PC-9 (cell line): Measurements from ENCODE around the gene STH. TPM values are rescaled to one million over a fixed set of nuclear protein-coding genes. Genes with fewer than 3 reads are reported as not detected.

Source experiments
- BruUV-seq: library from RNA; stranded (reverse); fragments of 400-500 nt; replicated peaks from 2 replicates; lab custom pipeline; 2021; lab: Mats Ljungman, UMichigan
- CTCF ChIA-PET: fragments of 300-600 bp; sonication (Branson Sonifier 250); formaldehyde crosslinking; loops from one replicate; lab custom pipeline; 2022; ENCODE audit warnings: antibody characterized with exemption; lab: Charles Lee
- POLR2A ChIA-PET: fragments of 300-600 bp; sonication (Branson Sonifier 250); formaldehyde crosslinking; loops from one replicate; lab custom pipeline; 2022; ENCODE audit warnings: antibody characterized with exemption; ENCODE audit not compliant: unreplicated experiment; lab: Charles Lee
- DNase-seq, 2 experiments: peaks; one replicate each; pipeline versions ENCODE4 v3.0.0 to v3.0.0-alpha.2; 2015 to 2022; ENCODE audit warnings: mixed read lengths in 1 of 2
- H2AFZ ChIP-seq: fragments of 200-600 bp; sonication (generic); 2 replicates; pipeline ENCODE4 v1.8.1; 2017; ENCODE audit warnings: antibody characterized with exemption
- H3F3A ChIP-seq: fragments of 200-600 bp; sonication (generic); 2 replicates; pipeline ENCODE4 v1.8.1; 2017; ENCODE audit warnings: antibody characterized with exemption, mild to moderate bottlenecking, low read depth; ENCODE audit not compliant: insufficient read depth
- H3K27ac ChIP-seq: fragments of 200-600 bp; sonication (generic); 2 replicates; pipeline ENCODE4 v1.6.1; 2016; ENCODE audit warnings: mixed run types
- H3K27me3 ChIP-seq: fragments of 200-600 bp; sonication (generic); 2 replicates; pipeline ENCODE4 v1.6.1; 2016; ENCODE audit warnings: low read depth, mixed run types; ENCODE audit not compliant: insufficient read depth
- H3K36me3 ChIP-seq: fragments of 200-600 bp; sonication (generic); 2 replicates; pipeline ENCODE4 v1.6.1; 2016; ENCODE audit warnings: low read depth, mixed run types
- H3K4me1 ChIP-seq: fragments of 200-600 bp; sonication (generic); replicated peaks from 2 replicates; pipeline ENCODE4 v1.6.1; 2016; ENCODE audit warnings: mixed run types; ENCODE audit not compliant: insufficient read depth
- H3K4me2 ChIP-seq: fragments of 200-600 bp; sonication (generic); 2 replicates; pipeline ENCODE4 v1.6.1; 2017; ENCODE audit warnings: mixed run types
- H3K4me3 ChIP-seq: fragments of 200-600 bp; sonication (generic); 2 replicates; pipeline ENCODE4 v1.6.1; 2016; ENCODE audit warnings: mixed run types
- H3K79me2 ChIP-seq: fragments of 200-600 bp; sonication (generic); 2 replicates; pipeline ENCODE4 v1.6.1; 2017; ENCODE audit warnings: low read depth, mixed run types
- H3K9me2 ChIP-seq: fragments of 200-600 bp; sonication (generic); 2 replicates; pipeline ENCODE4 v1.8.1; 2017; ENCODE audit warnings: mild to moderate bottlenecking; ENCODE audit not compliant: insufficient read depth
- H3K9me3 ChIP-seq: fragments of 200-600 bp; sonication (generic); 2 replicates; pipeline ENCODE4 v1.8.1; 2016; ENCODE audit warnings: low read depth; ENCODE audit not compliant: insufficient read depth
- H4K20me1 ChIP-seq: fragments of 200-600 bp; sonication (generic); 2 replicates; pipeline ENCODE4 v1.8.1; 2017; ENCODE audit not compliant: insufficient read depth
- EZH2 ChIP-seq: fragments of 200-600 bp; sonication (generic); IDR thresholded peaks from 2 replicates; pipeline ENCODE4 v1.8.0; 2017; ENCODE audit warnings: antibody characterized with exemption, low read depth
- intact Hi-C: fragments of 100-400 bp; cut with micrococcal nuclease; formaldehyde crosslinking; loops from one replicate; pipeline ENCODE4 v1.10.0; 2022; ENCODE audit not compliant: unreplicated experiment
- total RNA-seq: library from RNA; stranded (reverse); gene quantifications from 2 replicates; pipeline ENCODE4 v1.2.3, GENCODE V29; 2021
- TF ChIP-seq, protein P1 (sequence below): fragments of 200-600 bp; sonication (generic); conservative IDR thresholded peaks from 2 replicates; pipeline ENCODE4 v1.6.1; 2017; ENCODE audit warnings: mixed run types, antibody characterized with exemption, mild to moderate bottlenecking, moderate library complexity

STH gene
- total RNA-seq, 1 experiment from 2014 or later = not detected

DNA sequence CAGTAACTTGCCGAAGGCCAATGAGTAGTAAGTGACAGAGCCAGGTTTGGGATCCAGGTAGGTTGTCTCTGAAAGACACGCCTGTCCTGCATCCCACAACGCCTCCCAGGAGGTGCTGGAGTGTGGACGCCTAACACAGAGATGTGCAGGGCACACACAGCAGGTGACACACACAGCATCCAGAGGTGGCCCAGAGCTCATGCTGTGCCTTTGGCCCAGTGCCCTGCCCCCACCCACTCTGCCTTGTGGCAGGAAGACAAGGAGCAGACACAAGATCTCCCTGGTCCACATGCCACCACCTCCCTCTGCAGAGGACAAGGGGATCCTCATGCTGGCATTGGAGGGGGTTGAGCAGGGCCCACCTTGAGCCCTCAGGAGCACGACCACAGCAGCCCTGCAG lies 14.7 kb upstream of the STH start:
- H4K20me1 ChIP-seq = no peaks in the 10 kb centered on the region
- POLR2A ChIA-PET = no interaction called here
- peaks cover 46% of the 10 kb centered on the region; the same call in 1 of the 2 replicates for H3K27me3 ChIP-seq
- H3K4me3 ChIP-seq = no peak overlapping the region
- no peak overlapping the region for H3K27ac ChIP-seq
- H3K9me3 ChIP-seq = no peaks in the 10 kb centered on the region
- no peaks in the 10 kb centered on the region for H3K9me2 ChIP-seq
- H3K4me1 ChIP-seq = no peaks in the 10 kb centered on the region
- no peak for DNase-seq
- H3K4me2 ChIP-seq = no peak overlapping the region
- no peaks in the 10 kb centered on the region for H3K79me2 ChIP-seq
- H3F3A ChIP-seq = no peaks in the 10 kb centered on the region
- intact Hi-C loops = no loop called here
- no peaks in the 10 kb centered on the region for H3K36me3 ChIP-seq
- CTCF ChIA-PET = no interaction called here
- no peak for TF ChIP-seq EZH2
- TF ChIP-seq, protein P1, sequence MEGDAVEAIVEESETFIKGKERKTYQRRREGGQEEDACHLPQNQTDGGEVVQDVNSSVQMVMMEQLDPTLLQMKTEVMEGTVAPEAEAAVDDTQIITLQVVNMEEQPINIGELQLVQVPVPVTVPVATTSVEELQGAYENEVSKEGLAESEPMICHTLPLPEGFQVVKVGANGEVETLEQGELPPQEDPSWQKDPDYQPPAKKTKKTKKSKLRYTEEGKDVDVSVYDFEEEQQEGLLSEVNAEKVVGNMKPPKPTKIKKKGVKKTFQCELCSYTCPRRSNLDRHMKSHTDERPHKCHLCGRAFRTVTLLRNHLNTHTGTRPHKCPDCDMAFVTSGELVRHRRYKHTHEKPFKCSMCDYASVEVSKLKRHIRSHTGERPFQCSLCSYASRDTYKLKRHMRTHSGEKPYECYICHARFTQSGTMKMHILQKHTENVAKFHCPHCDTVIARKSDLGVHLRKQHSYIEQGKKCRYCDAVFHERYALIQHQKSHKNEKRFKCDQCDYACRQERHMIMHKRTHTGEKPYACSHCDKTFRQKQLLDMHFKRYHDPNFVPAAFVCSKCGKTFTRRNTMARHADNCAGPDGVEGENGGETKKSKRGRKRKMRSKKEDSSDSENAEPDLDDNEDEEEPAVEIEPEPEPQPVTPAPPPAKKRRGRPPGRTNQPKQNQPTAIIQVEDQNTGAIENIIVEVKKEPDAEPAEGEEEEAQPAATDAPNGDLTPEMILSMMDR = no peak
- H2AFZ ChIP-seq = no peak overlapping the region
- no TSS peak for BruUV-seq

DNA sequence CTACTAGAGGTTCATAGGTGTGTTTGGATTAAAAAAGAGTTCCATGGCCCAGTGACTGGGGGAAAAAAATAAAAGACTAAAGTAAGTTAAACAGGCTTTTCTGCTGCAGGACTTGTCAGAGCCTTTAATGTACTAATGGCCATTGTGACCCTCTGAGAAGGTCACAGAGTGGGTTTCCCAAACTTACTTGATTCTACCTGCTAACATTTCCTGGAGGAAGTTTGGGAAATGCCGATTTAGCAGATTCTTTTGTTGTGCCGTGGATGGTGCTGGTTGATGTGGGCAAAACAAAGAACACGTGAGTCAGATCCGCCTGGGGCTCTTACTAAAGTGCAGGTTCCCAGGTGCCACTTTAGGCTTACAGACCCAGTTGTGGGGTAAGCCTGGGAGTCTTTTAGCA lies 13.6 kb upstream of the STH start:
- no peak overlapping the region for H3K27ac ChIP-seq
- no TSS peak for BruUV-seq
- H3K9me2 ChIP-seq = no peaks in the 10 kb centered on the region
- H3K4me1 ChIP-seq = no peaks in the 10 kb centered on the region
- peaks cover 46% of the 10 kb centered on the region; the same call in 1 of the 2 replicates for H3K27me3 ChIP-seq
- CTCF ChIA-PET = no interaction called here
- H4K20me1 ChIP-seq = no peaks in the 10 kb centered on the region
- no peaks in the 10 kb centered on the region for H3K9me3 ChIP-seq
- no peaks in the 10 kb centered on the region for H3F3A ChIP-seq
- no peak for DNase-seq
- TF ChIP-seq EZH2 = no peak
- POLR2A ChIA-PET = no interaction called here
- H3K4me2 ChIP-seq = no peak overlapping the region
- H3K79me2 ChIP-seq = no peaks in the 10 kb centered on the region
- no peaks in the 10 kb centered on the region for H3K36me3 ChIP-seq
- no peak overlapping the region for H2AFZ ChIP-seq
- intact Hi-C loops = no loop called here
- no peak overlapping the region for H3K4me3 ChIP-seq

DNA sequence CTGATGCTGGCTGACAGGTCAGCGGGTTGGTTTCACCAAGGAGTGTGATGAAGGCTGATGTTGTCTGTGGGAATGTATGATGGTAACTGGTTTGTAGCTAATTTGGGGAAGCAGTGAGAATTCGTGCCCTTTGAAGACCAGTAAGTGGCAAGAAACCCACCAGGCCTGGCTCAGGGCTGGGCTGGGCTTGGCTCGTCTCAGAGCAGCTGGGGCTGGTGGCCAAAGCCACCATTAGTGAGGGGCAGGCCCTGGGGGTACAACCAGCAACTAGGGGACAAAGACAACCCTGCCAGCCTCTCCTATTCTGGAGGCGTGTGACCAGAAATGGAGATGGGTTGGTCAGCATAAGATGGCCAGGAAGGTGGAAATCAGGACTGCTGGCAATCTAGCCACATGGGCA lies 13.0 kb upstream of the STH start:
- Histone ChIP-seq H3K9me2 (no peaks in the 10 kb centered on the region), H2AFZ (no peak overlapping the region), H3F3A (no peaks in the 10 kb centered on the region), H3K79me2 (no peaks in the 10 kb centered on the region), H3K27me3 (peaks cover 42% of the 10 kb centered on the region; the same call in 1 of the 2 replicates), H4K20me1 (no peaks in the 10 kb centered on the region), H3K4me1 (no peaks in the 10 kb centered on the region), H3K27ac (no peak overlapping the region), H3K4me3 (no peak overlapping the region), H3K4me2 (no peak overlapping the region), H3K9me3 (no peaks in the 10 kb centered on the region), H3K36me3 (no peaks in the 10 kb centered on the region)
- POLR2A ChIA-PET = no interaction called here
- BruUV-seq = no TSS peak
- no peak for TF ChIP-seq EZH2
- TF ChIP-seq, protein P1 = no peak
- DNase-seq = no peak
- intact Hi-C loops = no loop called here
- CTCF ChIA-PET = interaction anchor here (0.6 kb wide), 1 partner anchor 216 kb away, joined by 3 read pairs; no protein-coding TSS in a partner anchor

DNA sequence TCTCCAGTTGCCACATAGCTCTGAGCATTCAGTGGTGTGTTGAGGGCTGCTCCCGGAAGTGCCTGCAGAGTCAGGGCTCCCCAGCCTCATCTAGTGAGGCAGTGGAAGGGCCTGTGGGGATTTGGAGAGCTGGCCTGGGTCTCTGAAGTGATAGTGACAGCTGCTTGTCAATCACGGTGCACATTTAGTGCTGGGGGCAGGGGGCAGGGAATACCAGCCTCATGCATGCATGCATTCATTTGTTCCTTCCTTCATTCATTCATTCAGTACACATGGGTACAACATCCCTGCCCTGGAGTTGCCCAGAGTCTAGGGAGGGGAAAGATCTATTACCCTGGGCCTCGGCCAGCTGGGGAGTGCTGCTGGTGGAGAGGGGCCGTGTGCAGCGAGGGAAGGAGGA lies 11.3 kb upstream of the STH start:
- intact Hi-C loops = no loop called here
- Histone ChIP-seq H3F3A (no peaks in the 10 kb centered on the region), H3K27ac (no peak overlapping the region), H2AFZ (no peak overlapping the region), H3K4me2 (no peak overlapping the region), H3K79me2 (no peaks in the 10 kb centered on the region), H3K9me2 (no peaks in the 10 kb centered on the region), H3K4me3 (no peak overlapping the region), H4K20me1 (no peaks in the 10 kb centered on the region), H3K4me1 (no peaks in the 10 kb centered on the region), H3K9me3 (no peaks in the 10 kb centered on the region), H3K27me3 (peaks cover 26% of the 10 kb centered on the region; the same call in 1 of the 2 replicates), H3K36me3 (no peaks in the 10 kb centered on the region)
- no TSS peak for BruUV-seq
- ChIA-PET POLR2A (no interaction called here), CTCF (no interaction called here)
- TF ChIP-seq, protein P1 = no peak
- no peak for TF ChIP-seq EZH2
- DNase-seq = no peak
